Keratinocyte (primary cell): ENCODE measurements around the gene FUOM. TPM values are rescaled to one million over a fixed set of nuclear protein-coding genes. Genes with fewer than 3 reads are reported as not detected.
A peak's percentile ranks its signal among the peaks of the same experiment; 100 is the strongest.

ENCODE experiments used
- DNase-seq: peaks from one replicate; pipeline ENCODE4 v3.0.0-alpha.2; 2011; ENCODE audit warnings: low read depth, missing footprints, low spot score
- FAIRE-seq: peaks from 2 replicates; lab custom pipeline; 2011; peaks lifted over from hg19 to GRCh38; lab: Jason Lieb, UNC
- H2AFZ ChIP-seq: 2 replicates; pipeline ENCODE4 v1.6.0; 2012; ENCODE audit warnings: low read length, control low read depth, inconsistent platforms; ENCODE audit not compliant: control insufficient read depth
- H3K27ac ChIP-seq: 2 replicates; pipeline ENCODE4 v1.5.1; 2011; ENCODE audit warnings: low read length; ENCODE audit not compliant: control insufficient read depth, insufficient read depth
- H3K27me3 ChIP-seq: 3 replicates; pipeline ENCODE4 v1.6.0; 2011; ENCODE audit warnings: low read length; ENCODE audit not compliant: control insufficient read depth, insufficient read depth; ENCODE audit errors: extremely low read depth
- H3K36me3 ChIP-seq, 2 experiments: 2 replicates in 1 of 2; 3 replicates in 1 of 2; pipeline ENCODE4 v1.5.1; 2011; ENCODE audit warnings: low read length in 2 of 2, mild to moderate bottlenecking in 1 of 2; ENCODE audit not compliant: control insufficient read depth in 2 of 2, insufficient read depth in 2 of 2; ENCODE audit errors: extremely low read depth in 1 of 2
- H3K4me1 ChIP-seq: 3 replicates; pipeline ENCODE4 v1.5.1; 2011; ENCODE audit warnings: low read length; ENCODE audit not compliant: control insufficient read depth, insufficient read depth; ENCODE audit errors: extremely low read depth
- H3K4me2 ChIP-seq: 3 replicates; pipeline ENCODE4 v1.6.0; 2011; ENCODE audit warnings: low read depth, low read length; ENCODE audit not compliant: control insufficient read depth, insufficient read depth; ENCODE audit errors: extremely low read depth
- H3K4me3 ChIP-seq, 3 experiments: fragments of 200-600 bp in 1 of 3; sonication (generic) in 1 of 3; 2 replicates in 2 of 3; 3 replicates in 1 of 3; pipeline ENCODE4 v1.5.1; 2011 to 2016; ENCODE audit warnings: low read length in 3 of 3, mild to moderate bottlenecking in 3 of 3, control low read depth in 2 of 3, inconsistent platforms in 1 of 3, low read depth in 1 of 3, mixed read lengths in 1 of 3, mixed run types in 1 of 3, moderate library complexity in 1 of 3; ENCODE audit not compliant: control insufficient read depth in 2 of 3, insufficient read depth in 2 of 3; ENCODE audit errors: extremely low read depth in 1 of 3
- H3K79me2 ChIP-seq: 2 replicates; pipeline ENCODE4 v1.6.0; 2012; ENCODE audit warnings: low read length; ENCODE audit not compliant: control insufficient read depth, insufficient read depth
- H3K9ac ChIP-seq: 3 replicates; pipeline ENCODE4 v1.6.0; 2011; ENCODE audit warnings: low read length; ENCODE audit not compliant: control insufficient read depth, insufficient read depth; ENCODE audit errors: extremely low read depth
- H3K9me1 ChIP-seq: 3 replicates; pipeline ENCODE4 v1.6.0; 2011; ENCODE audit warnings: low read length; ENCODE audit not compliant: control insufficient read depth, insufficient read depth; ENCODE audit errors: extremely low read depth
- H3K9me3 ChIP-seq: 2 replicates; pipeline ENCODE4 v1.5.1; 2012; ENCODE audit warnings: low read depth, low read length; ENCODE audit not compliant: control insufficient read depth
- H4K20me1 ChIP-seq: 3 replicates; pipeline ENCODE4 v1.6.0; 2011; ENCODE audit warnings: low read length; ENCODE audit not compliant: control insufficient read depth, insufficient read depth; ENCODE audit errors: extremely low read depth
- EZH2 ChIP-seq: IDR thresholded peaks from one replicate; pipeline ENCODE4 v1.6.1; 2012; ENCODE audit warnings: inconsistent platforms, mild to moderate bottlenecking, low read length, moderate library complexity
- dilution Hi-C: fragments of 300-500 bp; cut with MboI; formaldehyde crosslinking; loops from one replicate; pipeline ENCODE4 v1.7.0; 2020; ENCODE audit warnings: low sequenced_read_pairs; ENCODE audit not compliant: extremely low pct_ligation_motif_present
- polyA plus RNA-seq, 5 experiments: library from polyadenylated mRNA; depleted of rRNA in 3 of 5; stranded (reverse) in 3 of 5; stranded (forward) in 1 of 5; unstranded in 1 of 5; fragments of >200 nt; gene quantifications; 1 replicate in 1 of 5; 2 replicates in 3 of 5; 3 replicates in 1 of 5; pipeline versions ENCODE4 v1.2.1 to v1.2.3, GENCODE V29; 2011 to 2012; ENCODE audit warnings: missing spikeins in 2 of 5, low read depth in 1 of 5, low replicate concordance in 1 of 5
- TF ChIP-seq, protein P1 (sequence below), 3 experiments: IDR thresholded peaks in 1 of 3; conservative IDR thresholded peaks in 1 of 3; optimal IDR thresholded peaks in 1 of 3; 2 replicates in 2 of 3; 3 replicates in 1 of 3; pipeline versions ENCODE3 to v1.5.1; 2011; ENCODE audit warnings: low read length in 3 of 3, mild to moderate bottlenecking in 3 of 3, moderate library complexity in 2 of 3, control low read depth in 1 of 3, inconsistent platforms in 1 of 3; ENCODE audit not compliant: insufficient read depth in 2 of 3; ENCODE audit errors: extremely low read depth in 1 of 3

FUOM gene
- polyA plus RNA-seq, 1 donor (not counting 4 experiments of a cell fraction or from before 2014, with no cell fraction given): 11.3 TPM

DNA sequence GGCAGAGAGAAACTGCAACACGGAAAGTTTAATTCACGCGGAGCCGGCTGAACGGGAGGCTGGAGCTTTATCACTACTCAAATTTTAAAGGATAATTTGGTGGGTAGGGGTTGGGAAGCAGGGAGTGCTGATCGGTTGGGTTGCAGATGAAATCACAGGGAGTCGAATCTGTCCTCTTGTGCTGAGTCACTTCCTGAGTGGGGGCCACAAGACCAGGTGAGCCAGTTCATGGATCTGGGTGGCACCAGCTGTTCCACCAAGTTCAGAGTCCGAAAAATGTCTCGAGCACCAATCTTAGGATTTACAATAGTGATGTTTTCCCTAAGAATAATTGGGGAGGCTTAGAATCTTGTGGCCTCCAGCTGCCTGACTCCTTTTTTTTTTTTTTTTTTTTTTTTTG, 14.3 kb downstream of the FUOM start:
- Histone ChIP-seq H3K4me3 (no peak overlapping the region), H2AFZ (no peak overlapping the region), H3K4me1 (no peaks in the 10 kb centered on the region), H3K9ac (no peak overlapping the region), H3K27ac (no peak overlapping the region), H3K9me3 (no peaks in the 10 kb centered on the region), H3K4me2 (no peak overlapping the region), H3K9me1 (no peaks in the 10 kb centered on the region), H3K36me3 (no peaks in the 10 kb centered on the region), H4K20me1 (no peaks in the 10 kb centered on the region), H3K79me2 (no peaks in the 10 kb centered on the region), H3K27me3 (peaks cover 5% of the 10 kb centered on the region)
- FAIRE-seq (no peak), DNase-seq (no peak)
- TF ChIP-seq, protein P1, sequence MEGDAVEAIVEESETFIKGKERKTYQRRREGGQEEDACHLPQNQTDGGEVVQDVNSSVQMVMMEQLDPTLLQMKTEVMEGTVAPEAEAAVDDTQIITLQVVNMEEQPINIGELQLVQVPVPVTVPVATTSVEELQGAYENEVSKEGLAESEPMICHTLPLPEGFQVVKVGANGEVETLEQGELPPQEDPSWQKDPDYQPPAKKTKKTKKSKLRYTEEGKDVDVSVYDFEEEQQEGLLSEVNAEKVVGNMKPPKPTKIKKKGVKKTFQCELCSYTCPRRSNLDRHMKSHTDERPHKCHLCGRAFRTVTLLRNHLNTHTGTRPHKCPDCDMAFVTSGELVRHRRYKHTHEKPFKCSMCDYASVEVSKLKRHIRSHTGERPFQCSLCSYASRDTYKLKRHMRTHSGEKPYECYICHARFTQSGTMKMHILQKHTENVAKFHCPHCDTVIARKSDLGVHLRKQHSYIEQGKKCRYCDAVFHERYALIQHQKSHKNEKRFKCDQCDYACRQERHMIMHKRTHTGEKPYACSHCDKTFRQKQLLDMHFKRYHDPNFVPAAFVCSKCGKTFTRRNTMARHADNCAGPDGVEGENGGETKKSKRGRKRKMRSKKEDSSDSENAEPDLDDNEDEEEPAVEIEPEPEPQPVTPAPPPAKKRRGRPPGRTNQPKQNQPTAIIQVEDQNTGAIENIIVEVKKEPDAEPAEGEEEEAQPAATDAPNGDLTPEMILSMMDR (optimal IDR thresholded peaks at IDR 0.05 in 1 of 3, IDR thresholded peaks at IDR 0.05 in 1 of 3, conservative IDR thresholded peaks at IDR 0.05 in 1 of 3; ENCODE audit: extremely low read depth in 1 of 3, insufficient read depth in 2 of 3, low read length in 3 of 3): no peak
- TF ChIP-seq EZH2: no peak
- dilution Hi-C loops: no loop called here

DNA sequence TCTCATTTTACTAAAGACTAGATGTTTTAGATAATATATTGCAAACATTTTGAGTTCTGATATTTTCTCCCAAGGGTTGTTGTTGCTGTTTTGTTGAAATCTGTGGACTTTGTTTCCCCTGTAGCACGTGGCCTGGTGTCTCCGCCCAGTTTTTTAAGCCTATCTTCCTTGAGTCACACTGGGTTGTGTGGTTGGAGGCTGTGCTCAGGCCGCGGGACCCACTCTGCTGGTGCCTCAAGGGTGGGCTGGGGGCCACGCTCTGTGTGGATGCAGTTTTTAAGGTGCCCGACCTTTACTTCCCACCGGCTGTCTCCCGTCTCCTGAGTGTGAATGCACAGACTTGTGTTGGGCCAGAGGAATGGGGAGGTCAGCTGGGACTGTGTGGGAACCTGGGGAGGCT, 14.9 kb downstream of the FUOM start:
- no peak for FAIRE-seq
- Histone ChIP-seq H2AFZ (peak overlapping the region; percentile 17), H3K79me2 (no peaks in the 10 kb centered on the region), H3K27me3 (peaks cover 5% of the 10 kb centered on the region), H4K20me1 (no peaks in the 10 kb centered on the region), H3K4me3 (no peak overlapping the region), H3K27ac (no peak overlapping the region), H3K9me1 (no peaks in the 10 kb centered on the region), H3K9me3 (no peaks in the 10 kb centered on the region), H3K4me1 (no peaks in the 10 kb centered on the region), H3K36me3 (no peaks in the 10 kb centered on the region), H3K4me2 (no peak overlapping the region), H3K9ac (no peak overlapping the region)
- no peak for DNase-seq
- no peak for TF ChIP-seq EZH2
- TF ChIP-seq, protein P1 (optimal IDR thresholded peaks at IDR 0.05 in 1 of 3, IDR thresholded peaks at IDR 0.05 in 1 of 3, conservative IDR thresholded peaks at IDR 0.05 in 1 of 3; ENCODE audit: extremely low read depth in 1 of 3, insufficient read depth in 2 of 3, low read length in 3 of 3): no peak
- dilution Hi-C loops: no loop called here
